HT1080 (cell line): Measurements from ENCODE around the gene AXDND1. TPM values are rescaled to one million over a fixed set of nuclear protein-coding genes. Genes with fewer than 3 reads are reported as not detected.
A peak's percentile ranks its signal among the peaks of the same experiment; 100 is the strongest.

Experiments
- DNase-seq: peaks from one replicate; pipeline ENCODE4 v3.0.0-alpha.2; 2015; ENCODE audit warnings: low read depth
- polyA plus RNA-seq, 2 experiments: library from polyadenylated mRNA; depleted of rRNA; stranded (reverse); fragments of >200 nt; gene quantifications; 2 replicates each; pipeline ENCODE4 v1.2.3, GENCODE V29; 2015
- total RNA-seq: library from RNA; depleted of rRNA; stranded (reverse); fragments of >200 nt; shearing (Covaris generic); gene quantifications from 2 replicates; pipeline ENCODE4 v1.2.3, GENCODE V29; 2014; rRNA removed

AXDND1 gene, protein sequence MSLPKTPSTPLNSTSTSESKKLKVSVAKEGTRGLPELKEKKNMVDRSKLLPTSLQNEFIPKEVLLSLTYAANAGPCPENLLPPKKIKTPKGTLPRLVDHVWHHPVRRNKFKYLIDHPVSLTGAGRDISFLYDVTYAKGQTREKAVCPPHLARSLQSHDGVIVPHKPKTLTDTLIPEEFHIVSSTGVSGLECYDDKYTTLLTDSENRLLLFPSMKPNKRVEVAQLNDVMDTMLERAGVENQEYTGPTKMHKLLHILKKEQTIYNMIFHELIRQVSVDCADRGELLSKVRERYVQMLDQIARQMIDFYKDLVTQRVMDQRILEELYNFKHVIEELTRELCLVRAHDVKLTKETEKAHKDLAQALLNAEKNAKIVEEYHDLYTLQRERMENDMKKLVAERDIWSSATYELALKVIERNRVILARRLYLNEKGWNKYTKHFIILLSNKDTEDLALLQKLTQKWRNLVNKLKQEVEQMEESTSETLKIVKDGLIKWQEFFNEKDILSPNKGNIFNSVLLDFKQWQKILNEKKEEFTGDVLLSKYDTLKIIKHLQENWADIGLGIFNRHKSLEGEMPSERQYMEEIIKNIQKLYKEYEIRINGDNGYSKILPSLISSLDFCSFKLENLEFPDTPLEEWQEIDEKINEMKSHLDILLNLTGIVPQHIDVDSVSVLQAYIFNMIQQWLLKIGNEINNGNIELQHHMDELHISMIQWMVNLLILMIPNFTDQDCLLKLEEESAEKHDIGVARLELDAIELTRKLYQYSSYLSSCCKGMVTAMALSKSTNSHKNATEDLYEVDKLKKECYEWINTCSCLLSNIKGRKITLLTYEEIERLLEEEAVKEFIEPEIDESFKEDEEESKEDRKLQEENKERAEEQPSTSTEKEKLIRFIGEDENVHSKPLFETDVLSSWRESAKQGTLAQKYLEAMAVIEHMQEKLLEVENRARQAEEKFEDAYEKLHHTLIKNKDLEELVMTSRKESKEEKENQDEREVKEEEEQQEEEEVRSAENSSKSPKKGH
- 0.35 TPM in 1 of 2 replicates, not detected in the other for total RNA-seq
- polyA plus RNA-seq (2015; cell fraction: cytosol; rRNA removed): 0.23 TPM in 1 of 2 replicates, not detected in the other
- polyA plus RNA-seq (2015; cell fraction: nucleus; rRNA removed): 0.70 TPM in 1 of 2 replicates, not detected in the other

- peak; percentile 80 for DNase-seq
Measured at GRCh38 chr1:179365342-179366092, at the start of gene AXDND1. TSS of gene AXDND1 (plus strand) at chr1:179365971. CDS start at chr1:179366510, 539 bp downstream.

DNA sequence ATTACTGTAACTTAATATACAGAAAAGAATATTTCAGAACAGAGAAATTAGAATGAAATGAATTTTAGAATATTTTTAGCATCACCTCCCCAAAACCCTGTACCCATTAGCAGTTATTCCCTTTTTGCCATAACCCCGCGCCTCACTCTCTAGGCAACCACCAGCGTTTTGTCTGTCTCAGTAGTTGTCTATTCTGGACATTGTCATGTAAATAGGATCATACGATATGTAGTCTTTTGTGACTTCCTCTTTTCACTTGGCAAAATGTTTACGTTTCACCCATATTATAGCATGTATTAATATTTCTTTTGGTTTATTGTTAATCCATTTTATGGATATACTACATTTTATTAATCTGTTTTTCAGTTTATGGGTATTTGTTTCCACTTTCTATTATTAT is 47.3 kb upstream of the AXDND1 start:
- DNase-seq: no peak

- DNase-seq: no peak
Measured at GRCh38 chr1:179321533-179322216, 44.1 kb upstream of the AXDND1 start.

GRCh38 chr1:179322557-179322956 is 43.2 kb upstream of the AXDND1 start:
- no peak for DNase-seq

- DNase-seq: no peak
Measured at GRCh38 chr1:179323436-179323835, 42.3 kb upstream of the AXDND1 start.

DNA sequence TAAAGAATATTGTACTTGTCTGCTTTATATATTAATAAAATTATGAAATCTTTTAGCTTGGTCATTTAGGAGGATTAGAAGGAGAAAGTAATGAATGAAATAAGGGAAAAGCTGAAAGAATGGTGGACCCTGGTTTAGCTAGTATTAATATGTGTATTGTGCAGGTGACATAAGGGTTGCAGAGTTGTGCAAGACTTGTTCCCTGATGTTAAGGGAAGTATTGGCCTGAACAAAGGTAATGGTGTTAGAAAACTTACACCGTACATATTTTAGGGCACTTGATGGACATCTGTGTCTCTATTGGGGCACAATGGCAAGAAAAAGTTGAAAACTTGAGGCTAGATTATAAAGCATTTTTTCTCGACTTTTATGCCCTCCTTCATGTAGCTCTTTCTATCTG is 39.9 kb upstream of the AXDND1 start:
- DNase-seq: no peak

DNA sequence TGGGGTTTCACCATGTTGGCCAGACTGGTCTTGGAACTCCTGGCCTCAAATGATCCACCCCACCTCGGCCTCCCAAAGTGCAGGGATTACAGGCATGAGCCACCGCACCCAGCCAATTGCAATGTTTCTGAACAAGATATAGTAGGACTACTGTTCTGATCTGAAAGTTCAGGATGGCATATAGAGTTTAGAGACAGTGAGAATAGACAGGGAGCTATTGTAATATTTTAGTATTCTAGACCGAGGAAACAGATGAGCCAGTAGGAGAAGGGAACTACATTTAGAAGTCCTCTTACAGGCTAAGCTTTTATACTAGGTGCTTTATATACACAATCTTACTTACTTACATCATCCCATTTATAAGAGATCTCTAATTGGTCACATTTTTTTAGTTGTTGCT is 39.0 kb upstream of the AXDND1 start:
- DNase-seq: no peak

DNA sequence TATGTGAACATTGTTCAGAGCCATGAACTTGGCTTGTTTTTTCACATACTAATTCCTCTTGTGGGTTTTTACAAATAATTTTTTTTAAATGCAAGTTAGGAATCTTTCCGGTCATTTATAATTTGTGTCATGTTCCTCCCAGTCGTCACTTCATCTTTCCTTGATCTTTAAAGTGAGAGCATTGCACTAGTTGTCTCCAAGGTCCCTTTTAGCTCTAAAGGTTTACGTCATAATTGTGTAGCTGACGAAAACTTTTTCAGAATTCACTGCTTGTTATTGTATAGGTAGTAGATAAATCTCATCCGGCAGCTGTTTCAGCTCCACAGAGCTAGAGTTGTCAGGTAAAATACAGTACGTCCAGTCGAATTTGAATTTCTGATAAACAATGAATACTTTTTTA is 38.6 kb upstream of the AXDND1 start:
- DNase-seq: no peak

GRCh38 chr1:179327679-179328078 is 38.1 kb upstream of the AXDND1 start:
- no peak for DNase-seq

- DNase-seq: no peak
Measured at GRCh38 chr1:179329862-179330261, 35.9 kb upstream of the AXDND1 start.

GRCh38 chr1:179334440-179334839 is 31.3 kb upstream of the AXDND1 start:
- no peak for DNase-seq

- no peak for DNase-seq
Measured at GRCh38 chr1:179337288-179337687, 28.5 kb upstream of the AXDND1 start.

GRCh38 chr1:179337942-179338560 is 27.7 kb upstream of the AXDND1 start:
- DNase-seq: no peak

- no peak for DNase-seq
Measured at GRCh38 chr1:179340918-179341317, 24.9 kb upstream of the AXDND1 start.

- no peak for DNase-seq
Measured at GRCh38 chr1:179341943-179342547, 23.7 kb upstream of the AXDND1 start.

GRCh38 chr1:179342740-179343404 is 22.9 kb upstream of the AXDND1 start:
- DNase-seq: no peak

- no peak for DNase-seq
Measured at GRCh38 chr1:179351281-179351680, 14.5 kb upstream of the AXDND1 start.

DNA sequence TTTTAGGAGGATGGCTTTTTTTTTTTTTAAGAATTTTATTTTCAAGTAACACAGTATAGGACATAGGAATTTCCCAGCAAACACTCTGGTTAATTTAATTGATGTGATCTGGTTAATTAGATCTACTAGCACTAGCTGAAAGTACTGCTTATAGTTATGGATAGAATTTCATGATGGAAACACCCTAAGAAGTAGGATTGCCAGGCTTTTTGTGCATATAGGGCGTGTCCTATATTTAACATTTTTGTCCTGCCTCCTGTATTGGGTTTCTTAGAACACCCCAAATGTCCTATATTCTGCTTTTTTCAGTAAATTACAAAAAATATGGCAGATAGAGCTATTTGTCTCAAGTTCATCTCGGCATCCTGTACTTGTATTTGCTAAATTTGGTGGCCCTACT is 13.5 kb upstream of the AXDND1 start:
- DNase-seq: no peak

DNA sequence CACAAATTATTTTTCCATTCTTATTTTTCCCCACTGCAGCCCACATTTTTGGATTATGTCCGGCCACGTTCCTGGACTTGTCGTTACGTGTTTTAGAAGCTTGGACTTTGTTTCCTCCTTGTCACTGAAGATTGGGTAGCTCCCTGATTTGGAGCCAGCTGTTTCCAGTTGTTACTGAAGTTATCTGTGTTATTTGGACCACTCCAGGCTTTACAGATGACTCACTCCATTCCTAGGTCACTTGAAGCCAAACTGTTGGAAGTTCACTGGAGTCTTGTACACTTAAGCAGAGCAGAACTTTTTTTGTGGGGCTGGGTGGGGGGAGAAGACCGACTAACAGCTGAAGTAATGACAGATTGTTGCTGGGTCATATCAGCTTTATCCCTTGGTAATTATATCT is 12.2 kb upstream of the AXDND1 start:
- no peak for DNase-seq
